Thyroid gland (tissue), 4 donors: Measurements from ENCODE around the gene HYPK.

Experiments
- POLR2A ChIP-seq, 2 donors: fragments of 450-650 bp; IDR thresholded peaks; one replicate each; pipeline ENCODE4 v1.6.1; 2017; ENCODE audit warnings: antibody characterized with exemption in 2 of 2, mild to moderate bottlenecking in 2 of 2, moderate library complexity in 1 of 2
- TF ChIP-seq, protein P1 (sequence below), 6 experiments: fragments of 200-600 bp in 3 of 6; fragments of 450-650 bp in 3 of 6; sonication (generic) in 3 of 6; IDR thresholded peaks; one replicate each; pipeline ENCODE4 v1.5.1; 2016 to 2019; ENCODE audit warnings: antibody characterized with exemption in 6 of 6, mild to moderate bottlenecking in 2 of 6, inconsistent platforms in 1 of 6, moderate library complexity in 1 of 6

DNA sequence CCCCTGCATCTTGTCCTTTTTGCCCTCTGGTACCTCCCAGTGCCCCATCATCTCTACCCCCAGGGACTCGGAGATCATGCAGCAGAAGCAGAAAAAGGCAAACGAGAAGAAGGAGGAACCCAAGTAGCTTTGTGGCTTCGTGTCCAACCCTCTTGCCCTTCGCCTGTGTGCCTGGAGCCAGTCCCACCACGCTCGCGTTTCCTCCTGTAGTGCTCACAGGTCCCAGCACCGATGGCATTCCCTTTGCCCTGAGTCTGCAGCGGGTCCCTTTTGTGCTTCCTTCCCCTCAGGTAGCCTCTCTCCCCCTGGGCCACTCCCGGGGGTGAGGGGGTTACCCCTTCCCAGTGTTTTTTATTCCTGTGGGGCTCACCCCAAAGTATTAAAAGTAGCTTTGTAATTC, 6.8 kb upstream of the HYPK start:
- TF ChIP-seq, protein P1, sequence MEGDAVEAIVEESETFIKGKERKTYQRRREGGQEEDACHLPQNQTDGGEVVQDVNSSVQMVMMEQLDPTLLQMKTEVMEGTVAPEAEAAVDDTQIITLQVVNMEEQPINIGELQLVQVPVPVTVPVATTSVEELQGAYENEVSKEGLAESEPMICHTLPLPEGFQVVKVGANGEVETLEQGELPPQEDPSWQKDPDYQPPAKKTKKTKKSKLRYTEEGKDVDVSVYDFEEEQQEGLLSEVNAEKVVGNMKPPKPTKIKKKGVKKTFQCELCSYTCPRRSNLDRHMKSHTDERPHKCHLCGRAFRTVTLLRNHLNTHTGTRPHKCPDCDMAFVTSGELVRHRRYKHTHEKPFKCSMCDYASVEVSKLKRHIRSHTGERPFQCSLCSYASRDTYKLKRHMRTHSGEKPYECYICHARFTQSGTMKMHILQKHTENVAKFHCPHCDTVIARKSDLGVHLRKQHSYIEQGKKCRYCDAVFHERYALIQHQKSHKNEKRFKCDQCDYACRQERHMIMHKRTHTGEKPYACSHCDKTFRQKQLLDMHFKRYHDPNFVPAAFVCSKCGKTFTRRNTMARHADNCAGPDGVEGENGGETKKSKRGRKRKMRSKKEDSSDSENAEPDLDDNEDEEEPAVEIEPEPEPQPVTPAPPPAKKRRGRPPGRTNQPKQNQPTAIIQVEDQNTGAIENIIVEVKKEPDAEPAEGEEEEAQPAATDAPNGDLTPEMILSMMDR (IDR thresholded peaks at IDR 0.05), result no peak
- TF ChIP-seq POLR2A (IDR thresholded peaks at IDR 0.05), result no peak
